NCI-H146 treated with DMSO at 0.1 percent for 48 hours (cell line): ENCODE results near the gene CXCL14.
"Not testable (repeated sequence)": the region's sequence is repeated elsewhere in the genome, so short reads cannot be mapped to it uniquely, and the experiment has no call there.

Source experiments
- DNase-seq: peaks from one replicate; lab custom pipeline; 2025; ENCODE audit not compliant: unreplicated experiment; lab: John Stamatoyannopoulos, UW

CXCL14 gene

GRCh38 chr5:135545099-135545498 lies 33.7 kb downstream of the CXCL14 start:
- no peak for DNase-seq

- no peak for DNase-seq
Observed at GRCh38 chr5:135543485-135544304, 35.1 kb downstream of the CXCL14 start.

GRCh38 chr5:135543001-135543484 lies 35.7 kb downstream of the CXCL14 start:
- no peak for DNase-seq

GRCh38 chr5:135541807-135542502 lies 36.8 kb downstream of the CXCL14 start:
- DNase-seq, result no peak

GRCh38 chr5:135539430-135540005 lies 39.3 kb downstream of the CXCL14 start:
- no peak for DNase-seq

GRCh38 chr5:135538261-135538660 lies 40.5 kb downstream of the CXCL14 start:
- no peak for DNase-seq

GRCh38 chr5:135537745-135538144 lies 41.0 kb downstream of the CXCL14 start:
- DNase-seq, result no peak

- DNase-seq, result no peak
Observed at GRCh38 chr5:135537271-135537670, 41.5 kb downstream of the CXCL14 start.

- no peak for DNase-seq
Observed at GRCh38 chr5:135535820-135536801, 42.7 kb downstream of the CXCL14 start, which contains the start of gene NEUROG1. Gene NEUROG1 (minus strand): TSS chr5:135535964. CDS start chr5:135535690, 274 bp downstream.

- no peak for DNase-seq
Observed at GRCh38 chr5:135535420-135535819, 43.4 kb downstream of the CXCL14 start.

GRCh38 chr5:135534609-135535419 lies 44.0 kb downstream of the CXCL14 start:
- no peak for DNase-seq

GRCh38 chr5:135533794-135534193 lies 45.0 kb downstream of the CXCL14 start:
- no peak for DNase-seq

GRCh38 chr5:135533334-135533733 lies 45.5 kb downstream of the CXCL14 start:
- no peak for DNase-seq

GRCh38 chr5:135529576-135529975 lies 49.2 kb downstream of the CXCL14 start:
- DNase-seq, result not testable (repeated sequence)

- no peak for DNase-seq
Observed at GRCh38 chr5:135526924-135527323, 51.9 kb downstream of the CXCL14 start.

- no peak for DNase-seq
Observed at GRCh38 chr5:135521964-135522363, 56.8 kb downstream of the CXCL14 start.
